HUES64 (cell line): ENCODE results near the gene RIPK4.
"Not testable (repeated sequence)": the region's sequence is repeated elsewhere in the genome, so short reads cannot be mapped to it uniquely, and the experiment has no call there.

Experiments used
- H3K27ac ChIP-seq: 2 replicates; pipeline ENCODE4 v1.7.0; 2013; ENCODE audit warnings: low read depth, low read length, inconsistent platforms
- H3K27me3 ChIP-seq: 2 replicates; pipeline ENCODE4 v1.6.1; 2013; ENCODE audit warnings: mild to moderate bottlenecking, low read length; ENCODE audit not compliant: insufficient read depth
- H3K36me3 ChIP-seq: 2 replicates; pipeline ENCODE4 v1.6.1; 2013; ENCODE audit warnings: mild to moderate bottlenecking, low read length; ENCODE audit not compliant: insufficient read depth
- H3K4me1 ChIP-seq: 2 replicates; pipeline ENCODE4 v1.6.1; 2013; ENCODE audit warnings: mild to moderate bottlenecking, low read length, moderate library complexity; ENCODE audit not compliant: insufficient read depth
- H3K4me3 ChIP-seq: 2 replicates; pipeline ENCODE4 v1.5.1; 2013; ENCODE audit warnings: mild to moderate bottlenecking, low read length, moderate library complexity
- H3K9ac ChIP-seq: 2 replicates; pipeline ENCODE4 v1.6.1; 2013; ENCODE audit warnings: mild to moderate bottlenecking, low read depth, low read length
- H3K9me3 ChIP-seq: 2 replicates; pipeline ENCODE4 v1.6.1; 2013; ENCODE audit warnings: low read depth, low read length; ENCODE audit not compliant: insufficient read depth
- WGBS: fragments of 150-250, 120-280 bp; methylation state at CpG from one replicate; pipeline ENCODE4 v1.1.7; 2013; ENCODE audit warnings: missing lambda C conversion rate; 5-methylcytosine and 5-hydroxymethylcytosine counted together

Gene RIPK4

GRCh38 chr21:41717573-41718330 is 49.1 kb downstream of the RIPK4 start:
- 93% methylated on average over 15 of the region's 15 CpGs for WGBS

GRCh38 chr21:41716751-41717150 is 50.1 kb downstream of the RIPK4 start:
- Histone ChIP-seq H3K9me3 (no peaks in the 10 kb centered on the region), H3K4me3 (no peak overlapping the region), H3K27ac (no peak overlapping the region), H3K27me3 (no peaks in the 10 kb centered on the region), H3K9ac (no peak overlapping the region), H3K36me3 (no peaks in the 10 kb centered on the region), H3K4me1 (peaks cover 10% of the 10 kb centered on the region)
- WGBS, result 83% methylated on average over 6 of the region's 7 CpGs

More at GRCh38 chr21:41717573-41718330, 49.1 kb downstream of the RIPK4 start:
- H3K27ac ChIP-seq, result no peak overlapping the region
- peaks cover 5% of the 10 kb centered on the region; the same call in 1 of the 2 replicates for H3K4me1 ChIP-seq
- H3K9ac ChIP-seq, result no peak overlapping the region
- H3K4me3 ChIP-seq, result no peak overlapping the region
- H3K27me3 ChIP-seq, result no peaks in the 10 kb centered on the region
- H3K36me3 ChIP-seq, result no peaks in the 10 kb centered on the region
- H3K9me3 ChIP-seq, result no peaks in the 10 kb centered on the region

GRCh38 chr21:41715649-41716281 is 51.1 kb downstream of the RIPK4 start:
- Histone ChIP-seq H3K27me3 (peaks cover 8% of the 10 kb centered on the region; the same call in 1 of the 2 replicates), H3K4me3 (no peak overlapping the region), H3K9me3 (no peaks in the 10 kb centered on the region), H3K9ac (no peak overlapping the region), H3K27ac (peak overlapping the region; percentile 68; the same call in 1 of the 2 replicates), H3K4me1 (peaks cover 14% of the 10 kb centered on the region), H3K36me3 (no peaks in the 10 kb centered on the region)
- 83% methylated on average over 8 of the region's 8 CpGs for WGBS

GRCh38 chr21:41714299-41714865 is 52.5 kb downstream of the RIPK4 start:
- not testable (repeated sequence) for H3K27ac ChIP-seq, H3K4me3 ChIP-seq, H3K9ac ChIP-seq, H3K9me3 ChIP-seq, H3K36me3 ChIP-seq, H3K27me3 ChIP-seq
- WGBS, result 78% methylated on average over 13 of the region's 13 CpGs
- peaks cover 14% of the 10 kb centered on the region for H3K4me1 ChIP-seq

GRCh38 chr21:41713495-41714281 is 53.2 kb downstream of the RIPK4 start:
- Histone ChIP-seq H3K4me3 (no peak overlapping the region), H3K36me3 (no peaks in the 10 kb centered on the region), H3K9me3 (no peaks in the 10 kb centered on the region), H3K4me1 (peaks cover 14% of the 10 kb centered on the region), H3K27me3 (peaks cover 8% of the 10 kb centered on the region; the same call in 1 of the 2 replicates), H3K9ac (no peak overlapping the region), H3K27ac (no peak overlapping the region; the same call in 1 of the 2 replicates)
- WGBS, result 93% methylated on average over 22 of the region's 22 CpGs

- H3K4me3 ChIP-seq, result peak overlapping the region; percentile 50
- H3K4me1 ChIP-seq, result peaks cover 16% of the 10 kb centered on the region
- no peaks in the 10 kb centered on the region for H3K9me3 ChIP-seq
- no peak overlapping the region for H3K27ac ChIP-seq
- no peaks in the 10 kb centered on the region for H3K36me3 ChIP-seq
- H3K27me3 ChIP-seq, result peaks cover 8% of the 10 kb centered on the region; the same call in 1 of the 2 replicates
- no peak overlapping the region for H3K9ac ChIP-seq
- WGBS, result 36% methylated on average over 8 of the region's 9 CpGs
Measured at GRCh38 chr21:41712730-41713129, 54.1 kb downstream of the RIPK4 start.

- H3K36me3 ChIP-seq, result no peaks in the 10 kb centered on the region
- peaks cover 20% of the 10 kb centered on the region for H3K4me1 ChIP-seq
- H3K27me3 ChIP-seq, result peaks cover 8% of the 10 kb centered on the region; the same call in 1 of the 2 replicates
- H3K9me3 ChIP-seq, result no peaks in the 10 kb centered on the region
- H3K4me3 ChIP-seq, result peak overlapping the region; percentile 50
- no peak overlapping the region; the same call in 1 of the 2 replicates for H3K9ac ChIP-seq
- no peak overlapping the region for H3K27ac ChIP-seq
- 1% methylated on average over 18 of the region's 18 CpGs for WGBS
Measured at GRCh38 chr21:41712201-41712600, 54.7 kb downstream of the RIPK4 start.

GRCh38 chr21:41711416-41712007 is 55.3 kb downstream of the RIPK4 start:
- WGBS, result 63% methylated on average over 13 of the region's 13 CpGs
- Histone ChIP-seq H3K27ac (no peak overlapping the region), H3K9me3 (no peaks in the 10 kb centered on the region), H3K27me3 (peaks cover 8% of the 10 kb centered on the region; the same call in 1 of the 2 replicates), H3K36me3 (no peaks in the 10 kb centered on the region), H3K4me3 (peak overlapping the region; percentile 50), H3K9ac (no peak overlapping the region), H3K4me1 (peaks cover 20% of the 10 kb centered on the region)

GRCh38 chr21:41710823-41711160 is 56.1 kb downstream of the RIPK4 start:
- Histone ChIP-seq H3K27ac (no peak overlapping the region), H3K9me3 (no peaks in the 10 kb centered on the region), H3K4me3 (no peak overlapping the region), H3K9ac (no peak overlapping the region), H3K36me3 (no peaks in the 10 kb centered on the region), H3K27me3 (peaks cover 8% of the 10 kb centered on the region; the same call in 1 of the 2 replicates), H3K4me1 (peaks cover 20% of the 10 kb centered on the region)
- WGBS, result 79% methylated on average over 8 of the region's 8 CpGs

GRCh38 chr21:41709965-41710822 is 56.7 kb downstream of the RIPK4 start:
- H3K4me3 ChIP-seq, result no peak overlapping the region
- no peaks in the 10 kb centered on the region for H3K36me3 ChIP-seq
- 90% methylated on average over 12 of the region's 12 CpGs for WGBS
- H3K9me3 ChIP-seq, result no peaks in the 10 kb centered on the region
- peaks cover 8% of the 10 kb centered on the region; the same call in 1 of the 2 replicates for H3K27me3 ChIP-seq
- H3K9ac ChIP-seq, result no peak overlapping the region
- peaks cover 20% of the 10 kb centered on the region for H3K4me1 ChIP-seq
- H3K27ac ChIP-seq, result no peak overlapping the region
